ENCODE data around the gene THSD7A. TPM values are rescaled to one million over a fixed set of nuclear protein-coding genes. Genes with fewer than 3 reads are reported as not detected.

Gene THSD7A
- total and polyA plus RNA-seq, 4 donors: 0.15 to 2.7 (median 1.9) TPM

DNA sequence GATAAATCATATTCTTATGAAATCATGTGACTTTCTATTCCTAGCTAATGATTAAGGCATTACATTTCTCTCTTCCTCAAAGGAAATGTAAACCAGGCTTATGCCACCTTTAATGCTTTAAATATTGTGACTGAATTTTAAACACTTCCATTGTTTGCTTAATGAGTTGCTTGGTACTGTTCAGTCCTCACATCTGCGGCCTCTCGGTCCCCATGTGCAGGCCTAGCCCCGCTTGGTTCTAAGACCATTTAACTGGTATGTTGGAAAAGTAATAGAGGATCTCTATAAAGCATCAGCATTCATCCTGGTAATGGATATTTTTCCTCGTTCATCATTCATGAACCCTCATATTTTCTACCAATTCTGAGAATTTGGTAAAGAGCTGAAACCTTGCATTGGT lies 27.4 kb downstream of the THSD7A start (continued):
- TF ChIP-seq, protein P1, sequence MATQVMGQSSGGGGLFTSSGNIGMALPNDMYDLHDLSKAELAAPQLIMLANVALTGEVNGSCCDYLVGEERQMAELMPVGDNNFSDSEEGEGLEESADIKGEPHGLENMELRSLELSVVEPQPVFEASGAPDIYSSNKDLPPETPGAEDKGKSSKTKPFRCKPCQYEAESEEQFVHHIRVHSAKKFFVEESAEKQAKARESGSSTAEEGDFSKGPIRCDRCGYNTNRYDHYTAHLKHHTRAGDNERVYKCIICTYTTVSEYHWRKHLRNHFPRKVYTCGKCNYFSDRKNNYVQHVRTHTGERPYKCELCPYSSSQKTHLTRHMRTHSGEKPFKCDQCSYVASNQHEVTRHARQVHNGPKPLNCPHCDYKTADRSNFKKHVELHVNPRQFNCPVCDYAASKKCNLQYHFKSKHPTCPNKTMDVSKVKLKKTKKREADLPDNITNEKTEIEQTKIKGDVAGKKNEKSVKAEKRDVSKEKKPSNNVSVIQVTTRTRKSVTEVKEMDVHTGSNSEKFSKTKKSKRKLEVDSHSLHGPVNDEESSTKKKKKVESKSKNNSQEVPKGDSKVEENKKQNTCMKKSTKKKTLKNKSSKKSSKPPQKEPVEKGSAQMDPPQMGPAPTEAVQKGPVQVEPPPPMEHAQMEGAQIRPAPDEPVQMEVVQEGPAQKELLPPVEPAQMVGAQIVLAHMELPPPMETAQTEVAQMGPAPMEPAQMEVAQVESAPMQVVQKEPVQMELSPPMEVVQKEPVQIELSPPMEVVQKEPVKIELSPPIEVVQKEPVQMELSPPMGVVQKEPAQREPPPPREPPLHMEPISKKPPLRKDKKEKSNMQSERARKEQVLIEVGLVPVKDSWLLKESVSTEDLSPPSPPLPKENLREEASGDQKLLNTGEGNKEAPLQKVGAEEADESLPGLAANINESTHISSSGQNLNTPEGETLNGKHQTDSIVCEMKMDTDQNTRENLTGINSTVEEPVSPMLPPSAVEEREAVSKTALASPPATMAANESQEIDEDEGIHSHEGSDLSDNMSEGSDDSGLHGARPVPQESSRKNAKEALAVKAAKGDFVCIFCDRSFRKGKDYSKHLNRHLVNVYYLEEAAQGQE (IDR thresholded peaks at IDR 0.05): no peak
- TF ChIP-seq, protein P2, sequence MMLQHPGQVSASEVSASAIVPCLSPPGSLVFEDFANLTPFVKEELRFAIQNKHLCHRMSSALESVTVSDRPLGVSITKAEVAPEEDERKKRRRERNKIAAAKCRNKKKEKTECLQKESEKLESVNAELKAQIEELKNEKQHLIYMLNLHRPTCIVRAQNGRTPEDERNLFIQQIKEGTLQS (IDR thresholded peaks at IDR 0.05): no peak
- TF ChIP-seq SP1 (IDR thresholded peaks at IDR 0.05): no peak
- TF ChIP-seq YY1 (IDR thresholded peaks at IDR 0.05): no peak
- no peak for TF ChIP-seq FOXA2 (IDR thresholded peaks at IDR 0.05)
- TF ChIP-seq RXRA (IDR thresholded peaks at IDR 0.05): no peak
- TF ChIP-seq JUND (IDR thresholded peaks at IDR 0.05): no peak
- no peak for TF ChIP-seq EGR1 (IDR thresholded peaks at IDR 0.05; ENCODE audit: low read depth in 2 of 2)
- TF ChIP-seq TAF1 (conservative IDR thresholded peaks at IDR 0.05): no peak

DNA sequence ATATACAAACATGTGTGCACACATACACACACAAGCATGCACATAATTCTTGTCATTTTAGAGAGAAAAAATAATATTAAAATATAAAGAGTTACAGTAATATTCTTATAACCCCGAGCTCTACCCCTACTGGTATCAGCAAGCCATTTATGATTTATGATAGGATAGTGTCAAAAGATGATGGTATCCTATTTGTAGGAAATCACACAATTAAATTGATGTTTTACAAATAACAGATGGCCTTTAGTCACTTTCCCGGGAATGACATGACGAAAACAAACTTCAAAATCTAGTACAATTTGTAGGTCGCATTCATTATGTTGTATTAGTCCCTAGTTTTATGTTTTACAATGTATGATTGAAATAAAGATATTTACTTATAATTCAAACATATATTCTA lies 36.8 kb downstream of the THSD7A start:
- Histone ChIP-seq H3K27ac (ENCODE audit: low read depth in 1 of 2, low read length in 2 of 2) (no peak overlapping the region), H3K36me3 (ENCODE audit: control insufficient read depth in 4 of 4, insufficient read depth in 3 of 4, low read depth in 1 of 4, low read length in 3 of 4) (no peaks in the 10 kb centered on the region), H3K9me3 (ENCODE audit: control insufficient read depth in 4 of 4, low read length in 3 of 4) (no peaks in the 10 kb centered on the region), H3K4me1 (ENCODE audit: control insufficient read depth in 4 of 4, insufficient read depth in 4 of 4, low read length in 3 of 4) (no peaks in the 10 kb centered on the region), H3K4me3 (ENCODE audit: low read depth in 1 of 3, low read length in 3 of 3) (no peak overlapping the region), H3K9ac (ENCODE audit: low read depth in 1 of 2, low read length in 2 of 2) (no peak overlapping the region), H3K27me3 (ENCODE audit: control insufficient read depth in 4 of 4, insufficient read depth in 4 of 4, low read length in 3 of 4) (no peaks in the 10 kb centered on the region)
- TF ChIP-seq RXRA (IDR thresholded peaks at IDR 0.05) (no peak), YY1 (IDR thresholded peaks at IDR 0.05) (no peak), RAD21 (IDR thresholded peaks at IDR 0.05) (no peak), TAF1 (conservative IDR thresholded peaks at IDR 0.05) (no peak), FOXA2 (IDR thresholded peaks at IDR 0.05) (no peak), NR2F2 (IDR thresholded peaks at IDR 0.05) (no peak), HNF4G (IDR thresholded peaks at IDR 0.05) (no peak), HNF4A (conservative IDR thresholded peaks at IDR 0.05) (no peak)
- TF ChIP-seq, protein P1 (IDR thresholded peaks at IDR 0.05): no peak
- TF ChIP-seq, protein P3, sequence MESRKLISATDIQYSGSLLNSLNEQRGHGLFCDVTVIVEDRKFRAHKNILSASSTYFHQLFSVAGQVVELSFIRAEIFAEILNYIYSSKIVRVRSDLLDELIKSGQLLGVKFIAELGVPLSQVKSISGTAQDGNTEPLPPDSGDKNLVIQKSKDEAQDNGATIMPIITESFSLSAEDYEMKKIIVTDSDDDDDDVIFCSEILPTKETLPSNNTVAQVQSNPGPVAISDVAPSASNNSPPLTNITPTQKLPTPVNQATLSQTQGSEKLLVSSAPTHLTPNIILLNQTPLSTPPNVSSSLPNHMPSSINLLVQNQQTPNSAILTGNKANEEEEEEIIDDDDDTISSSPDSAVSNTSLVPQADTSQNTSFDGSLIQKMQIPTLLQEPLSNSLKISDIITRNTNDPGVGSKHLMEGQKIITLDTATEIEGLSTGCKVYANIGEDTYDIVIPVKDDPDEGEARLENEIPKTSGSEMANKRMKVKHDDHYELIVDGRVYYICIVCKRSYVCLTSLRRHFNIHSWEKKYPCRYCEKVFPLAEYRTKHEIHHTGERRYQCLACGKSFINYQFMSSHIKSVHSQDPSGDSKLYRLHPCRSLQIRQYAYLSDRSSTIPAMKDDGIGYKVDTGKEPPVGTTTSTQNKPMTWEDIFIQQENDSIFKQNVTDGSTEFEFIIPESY (IDR thresholded peaks at IDR 0.05): no peak
- DNase-seq (ENCODE audit: low spot score): no peak
- 90% methylated on average over 4 of the region's 4 CpGs for WGBS

All from liver (tissue), 9 donors.